SU-DHL-6 (cell line): Measurements from ENCODE around the gene CST4.
A peak's percentile ranks its signal among the peaks of the same experiment; 100 is the strongest.
"Not testable (repeated sequence)": the region's sequence is repeated elsewhere in the genome, so short reads cannot be mapped to it uniquely, and the experiment has no call there.

Experiments
- H2AFZ ChIP-seq: fragments of 200-600 bp; sonication (generic); 2 replicates; pipeline ENCODE4 v1.6.1; 2014; ENCODE audit warnings: low read depth, mild to moderate bottlenecking, moderate library complexity, mixed read lengths, antibody characterized with exemption, low read length; ENCODE audit not compliant: severe bottlenecking
- H3F3A ChIP-seq: fragments of 200-600 bp; shearing (Covaris generic); 2 replicates; pipeline ENCODE4 v1.6.0; 2016; ENCODE audit warnings: antibody characterized with exemption, mild to moderate bottlenecking; ENCODE audit not compliant: insufficient read depth
- H3K27ac ChIP-seq: fragments of 200-600 bp; sonication (generic); 2 replicates; pipeline ENCODE4 v1.5.1; 2016; ENCODE audit warnings: low read depth, mild to moderate bottlenecking, low read length, moderate library complexity, mixed read lengths
- H3K27me3 ChIP-seq: fragments of 200-600 bp; sonication (generic), shearing (Covaris generic); 2 replicates; pipeline ENCODE4 v1.6.0; 2014; ENCODE audit warnings: mild to moderate bottlenecking, low read length
- H3K36me3 ChIP-seq: fragments of 200-600 bp; sonication (generic); 2 replicates; pipeline ENCODE4 v1.6.1; 2014; ENCODE audit warnings: mild to moderate bottlenecking, low read length, mixed read lengths
- H3K4me2 ChIP-seq: fragments of 300-600, 200-600 bp; shearing (Covaris generic), sonication (generic); 2 replicates; pipeline ENCODE4 v1.6.0; 2014; ENCODE audit warnings: low read length, low read depth, mild to moderate bottlenecking; ENCODE audit not compliant: poor library complexity, severe bottlenecking
- H3K4me3 ChIP-seq: fragments of 200-600 bp; sonication (generic); 2 replicates; pipeline ENCODE4 v1.5.1; 2014; ENCODE audit warnings: antibody characterized with exemption, low read length, mild to moderate bottlenecking, mixed read lengths; ENCODE audit not compliant: insufficient read depth, poor library complexity, severe bottlenecking
- H3K79me2 ChIP-seq: fragments of 200-600 bp; sonication (generic); 2 replicates; pipeline ENCODE4 v1.6.1; 2014; ENCODE audit warnings: mild to moderate bottlenecking, low read length, moderate library complexity; ENCODE audit not compliant: insufficient read depth
- H3K9ac ChIP-seq: fragments of 200-600 bp; sonication (generic); 2 replicates; pipeline ENCODE4 v1.7.0; 2014; ENCODE audit warnings: mild to moderate bottlenecking, low read length
- H3K9me2 ChIP-seq: fragments of 200-600 bp; sonication (generic); replicated peaks from 2 replicates; pipeline ENCODE4 v1.6.1; 2014; ENCODE audit warnings: low read length; ENCODE audit not compliant: insufficient read depth
- H3K9me3 ChIP-seq: fragments of 200-600 bp; sonication (generic); 2 replicates; pipeline ENCODE4 v1.6.1; 2014; ENCODE audit warnings: low read length, mixed read lengths; ENCODE audit not compliant: insufficient read depth
- H4K20me1 ChIP-seq: fragments of 200-600 bp; sonication (generic); 2 replicates; pipeline ENCODE4 v1.6.1; 2014; ENCODE audit warnings: low read depth, mild to moderate bottlenecking, antibody characterized with exemption, low read length, moderate library complexity, mixed read lengths
- EZH2phosphoT487 ChIP-seq: fragments of 200-600 bp; sonication (generic), shearing (Covaris generic); conservative IDR thresholded peaks from 2 replicates; pipeline ENCODE4 v1.6.1; 2018; ENCODE audit warnings: mild to moderate bottlenecking, antibody characterized with exemption, low read length, moderate library complexity, mixed read lengths
- TF ChIP-seq, protein P1 (sequence below): fragments of 200-600 bp; sonication (generic); IDR thresholded peaks from one replicate; pipeline ENCODE4 v1.5.1; 2017; ENCODE audit warnings: antibody characterized with exemption, mild to moderate bottlenecking, low read length, moderate library complexity; ENCODE audit not compliant: insufficient read depth, poor library complexity, severe bottlenecking

Gene CST4

DNA sequence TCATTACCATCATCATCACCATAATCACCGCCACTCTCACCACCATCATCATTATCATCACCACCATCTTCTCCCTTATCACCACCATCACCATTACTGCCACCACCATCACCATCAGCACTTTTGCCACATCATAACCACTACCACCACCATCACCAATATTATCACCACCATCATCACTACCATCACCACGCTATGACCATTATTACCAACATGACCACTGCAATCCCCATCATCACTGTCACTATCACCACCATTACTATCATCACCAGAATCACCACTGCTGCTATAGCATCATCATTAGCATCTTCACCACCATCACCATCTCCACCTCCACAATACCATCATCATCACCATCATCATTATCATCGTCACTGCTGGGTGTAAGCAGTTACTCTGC, 36.3 kb upstream of the CST4 start:
- Histone ChIP-seq H4K20me1 (no peaks in the 10 kb centered on the region), H2AFZ (no peak overlapping the region), H3K4me2 (no peak overlapping the region), H3K4me3 (no peak overlapping the region), H3K27ac (no peak overlapping the region), H3K9me3 (no peaks in the 10 kb centered on the region), H3K79me2 (no peaks in the 10 kb centered on the region), H3K27me3 (no peaks in the 10 kb centered on the region), H3F3A (no peaks in the 10 kb centered on the region), H3K9me2 (no peaks in the 10 kb centered on the region), H3K9ac (no peak overlapping the region), H3K36me3 (no peaks in the 10 kb centered on the region)
- TF ChIP-seq EZH2phosphoT487: no peak
- TF ChIP-seq, protein P1, sequence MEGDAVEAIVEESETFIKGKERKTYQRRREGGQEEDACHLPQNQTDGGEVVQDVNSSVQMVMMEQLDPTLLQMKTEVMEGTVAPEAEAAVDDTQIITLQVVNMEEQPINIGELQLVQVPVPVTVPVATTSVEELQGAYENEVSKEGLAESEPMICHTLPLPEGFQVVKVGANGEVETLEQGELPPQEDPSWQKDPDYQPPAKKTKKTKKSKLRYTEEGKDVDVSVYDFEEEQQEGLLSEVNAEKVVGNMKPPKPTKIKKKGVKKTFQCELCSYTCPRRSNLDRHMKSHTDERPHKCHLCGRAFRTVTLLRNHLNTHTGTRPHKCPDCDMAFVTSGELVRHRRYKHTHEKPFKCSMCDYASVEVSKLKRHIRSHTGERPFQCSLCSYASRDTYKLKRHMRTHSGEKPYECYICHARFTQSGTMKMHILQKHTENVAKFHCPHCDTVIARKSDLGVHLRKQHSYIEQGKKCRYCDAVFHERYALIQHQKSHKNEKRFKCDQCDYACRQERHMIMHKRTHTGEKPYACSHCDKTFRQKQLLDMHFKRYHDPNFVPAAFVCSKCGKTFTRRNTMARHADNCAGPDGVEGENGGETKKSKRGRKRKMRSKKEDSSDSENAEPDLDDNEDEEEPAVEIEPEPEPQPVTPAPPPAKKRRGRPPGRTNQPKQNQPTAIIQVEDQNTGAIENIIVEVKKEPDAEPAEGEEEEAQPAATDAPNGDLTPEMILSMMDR: no peak

DNA sequence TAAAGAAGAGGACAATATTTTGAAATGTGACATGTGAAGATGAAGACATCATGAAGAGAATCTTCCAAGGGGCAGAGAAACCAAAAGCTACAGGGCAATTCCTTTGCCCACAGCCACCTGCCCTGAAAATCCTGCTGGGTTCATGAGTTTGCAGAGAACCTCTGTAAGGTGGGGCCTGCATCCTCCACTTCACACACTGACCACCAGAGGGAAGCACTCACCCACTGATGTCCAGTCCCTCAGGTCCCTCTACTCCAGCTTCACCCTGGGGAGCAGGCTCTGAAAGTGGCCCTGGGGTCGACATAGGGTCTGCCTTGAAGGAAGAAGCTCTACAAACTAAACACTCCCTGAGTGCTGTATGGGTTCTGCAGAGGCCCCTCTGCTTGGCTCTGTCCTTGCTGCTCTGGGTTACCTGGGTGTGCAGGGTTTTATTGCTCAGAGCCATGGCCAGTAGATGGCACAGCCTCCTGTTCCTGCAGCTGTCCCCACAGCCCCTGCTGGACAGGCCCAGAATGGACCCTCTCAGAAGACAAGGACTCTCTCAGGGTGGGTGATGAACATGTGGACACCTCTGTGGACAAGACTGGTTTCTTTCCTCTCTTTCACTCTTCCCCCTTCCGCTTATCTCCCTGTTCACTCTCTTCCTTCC, 34.9 kb upstream of the CST4 start:
- H3K4me3 ChIP-seq, H3K9me2 ChIP-seq, H3K27me3 ChIP-seq, H3K9me3 ChIP-seq, H3K36me3 ChIP-seq, H3F3A ChIP-seq, H2AFZ ChIP-seq, H3K4me2 ChIP-seq, H3K9ac ChIP-seq, H4K20me1 ChIP-seq, H3K27ac ChIP-seq, H3K79me2 ChIP-seq: not testable (repeated sequence)
- TF ChIP-seq, protein P1: peak; percentile 19

DNA sequence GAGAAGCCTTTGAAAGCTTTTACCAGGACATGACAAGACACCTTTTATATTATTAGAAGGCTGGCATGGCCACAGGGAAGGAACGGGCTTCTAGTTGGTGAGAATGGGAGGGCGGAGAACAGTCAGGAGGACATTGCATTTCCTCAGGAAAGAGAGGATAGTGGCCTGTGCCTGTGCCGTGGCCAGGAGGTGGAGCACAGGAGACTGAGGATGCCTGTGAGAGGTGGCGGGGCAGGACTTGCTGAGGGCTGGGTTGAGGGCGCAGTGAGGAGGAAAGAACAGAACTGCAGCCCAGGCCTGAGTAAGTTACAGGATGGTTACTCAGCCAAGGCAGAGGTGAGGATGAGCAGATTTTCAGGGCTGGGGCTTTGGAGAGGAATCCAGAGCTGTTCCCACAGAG, 34.0 kb upstream of the CST4 start:
- H4K20me1 ChIP-seq, H3K27me3 ChIP-seq, H3K36me3 ChIP-seq, H3K27ac ChIP-seq, H3K79me2 ChIP-seq, H3K9ac ChIP-seq, H3F3A ChIP-seq, H2AFZ ChIP-seq, H3K9me3 ChIP-seq, H3K9me2 ChIP-seq, H3K4me3 ChIP-seq, H3K4me2 ChIP-seq: not testable (repeated sequence)

DNA sequence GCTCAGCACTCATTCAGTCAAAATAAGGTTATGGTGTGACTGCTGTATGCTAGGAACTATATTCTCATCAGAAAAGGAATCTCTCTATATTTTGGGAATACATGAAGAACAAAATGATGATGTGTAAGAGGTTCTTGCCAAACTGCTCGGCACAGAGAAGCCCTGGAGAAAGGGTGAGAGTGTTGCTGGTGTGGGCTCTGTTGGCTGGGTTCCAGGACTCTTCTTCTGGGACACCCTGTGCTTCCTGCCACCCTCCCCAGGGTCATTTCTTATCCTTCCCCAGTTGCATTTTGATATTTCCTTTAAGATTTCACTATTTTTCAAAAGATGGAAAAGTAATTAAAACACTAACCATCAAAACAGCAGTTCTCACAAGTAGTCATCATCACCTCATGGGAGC, 33.1 kb upstream of the CST4 start:
- Histone ChIP-seq H3K4me2 (no peak overlapping the region), H3K36me3 (no peaks in the 10 kb centered on the region), H4K20me1 (no peaks in the 10 kb centered on the region), H3F3A (no peaks in the 10 kb centered on the region), H3K27me3 (no peaks in the 10 kb centered on the region), H3K4me3 (no peak overlapping the region), H3K27ac (no peak overlapping the region), H3K9me3 (no peaks in the 10 kb centered on the region), H3K9ac (no peak overlapping the region), H3K9me2 (no peaks in the 10 kb centered on the region), H2AFZ (no peak overlapping the region), H3K79me2 (no peaks in the 10 kb centered on the region)
- TF ChIP-seq, protein P1: no peak
- TF ChIP-seq EZH2phosphoT487: no peak

DNA sequence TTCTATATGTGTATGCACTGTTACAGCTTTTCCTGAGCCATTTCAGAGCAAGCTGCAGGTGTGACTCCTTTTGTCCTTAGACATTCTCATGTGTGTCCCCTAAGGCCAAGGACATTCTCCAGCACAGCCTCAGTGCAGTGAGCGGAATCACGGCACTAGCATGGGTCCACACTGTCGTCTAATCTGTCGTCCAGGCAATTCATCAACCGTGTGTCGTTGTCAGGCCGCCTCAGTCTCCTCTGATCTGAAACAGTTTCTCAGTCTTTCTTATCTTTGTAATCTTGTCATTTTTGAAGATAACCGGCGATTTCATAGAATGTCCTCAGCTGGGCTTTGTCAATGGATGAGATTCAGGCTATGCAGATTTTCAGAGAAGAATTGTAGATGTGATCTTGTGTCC, 30.5 kb upstream of the CST4 start:
- H4K20me1 ChIP-seq, H3K27me3 ChIP-seq, H3K9ac ChIP-seq, H3F3A ChIP-seq, H3K9me3 ChIP-seq, H3K9me2 ChIP-seq, H2AFZ ChIP-seq, H3K27ac ChIP-seq, H3K79me2 ChIP-seq, H3K36me3 ChIP-seq, H3K4me3 ChIP-seq, H3K4me2 ChIP-seq: not testable (repeated sequence)

DNA sequence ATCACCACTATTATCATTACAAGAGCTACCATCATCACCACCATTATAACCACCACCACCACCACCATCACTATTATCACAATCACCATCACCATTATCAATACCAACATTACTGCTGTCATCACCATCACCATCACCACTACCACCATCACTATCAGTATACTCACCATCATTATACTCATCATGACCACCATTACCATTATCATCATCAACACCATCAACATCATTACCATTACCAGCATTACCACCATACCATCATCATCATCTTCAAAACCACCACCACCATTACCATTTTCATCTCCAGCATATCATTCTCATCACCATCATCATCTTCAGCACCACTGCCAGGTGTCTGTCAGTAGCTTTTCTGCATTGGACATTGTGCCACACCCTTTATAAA, 22.9 kb upstream of the CST4 start:
- not testable (repeated sequence) for H3K9me3 ChIP-seq, H2AFZ ChIP-seq, H4K20me1 ChIP-seq, H3K4me2 ChIP-seq, H3K9me2 ChIP-seq, H3K4me3 ChIP-seq, H3K27ac ChIP-seq, H3K9ac ChIP-seq, H3K36me3 ChIP-seq, H3F3A ChIP-seq, H3K27me3 ChIP-seq, H3K79me2 ChIP-seq
